ENCODE measurements around the gene FCHSD2.
A peak's percentile ranks its signal among the peaks of the same experiment; 100 is the strongest.

The FCHSD2 gene

DNA sequence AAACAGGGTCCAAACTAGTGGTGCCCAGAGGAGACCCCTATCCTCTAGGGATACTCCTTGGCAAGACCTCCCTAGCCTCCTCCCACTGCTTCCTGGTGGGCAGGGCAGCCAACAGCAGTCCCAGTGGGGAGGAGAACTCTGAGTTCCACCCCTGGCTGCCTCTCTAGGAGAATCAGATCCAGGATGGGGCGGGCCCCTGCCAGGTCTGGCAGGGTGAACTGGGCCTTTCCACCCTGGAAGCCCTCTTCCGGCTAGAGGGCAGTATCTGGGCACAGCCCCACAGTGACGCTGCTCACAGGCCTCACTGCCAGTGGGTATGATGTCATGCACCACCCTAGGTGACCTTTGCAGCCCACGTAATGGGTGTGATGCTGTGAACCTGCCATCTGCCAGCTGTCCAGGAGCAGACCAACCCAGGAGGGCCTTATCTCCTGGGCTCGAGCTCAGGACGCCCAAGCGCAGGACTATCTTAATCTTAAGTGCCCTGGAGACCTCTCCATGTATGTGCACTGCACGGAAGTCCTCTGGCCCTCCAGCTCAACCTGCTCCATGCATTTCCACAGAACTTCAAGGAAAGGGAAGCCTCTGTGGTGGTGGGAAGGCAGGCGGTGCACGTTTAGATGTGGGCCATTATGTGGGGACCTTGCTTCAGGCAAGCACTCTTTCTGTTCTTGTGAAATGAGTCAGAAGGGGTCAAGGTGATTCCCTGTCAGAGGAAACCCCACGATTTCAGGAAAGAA is 31.8 kb upstream of the FCHSD2 start:
- no peak overlapping the region for H3K4me3 ChIP-seq (ENCODE audit: low read length)
- DNase-seq (ENCODE audit: low read depth, low spot score), result no peak

DNA sequence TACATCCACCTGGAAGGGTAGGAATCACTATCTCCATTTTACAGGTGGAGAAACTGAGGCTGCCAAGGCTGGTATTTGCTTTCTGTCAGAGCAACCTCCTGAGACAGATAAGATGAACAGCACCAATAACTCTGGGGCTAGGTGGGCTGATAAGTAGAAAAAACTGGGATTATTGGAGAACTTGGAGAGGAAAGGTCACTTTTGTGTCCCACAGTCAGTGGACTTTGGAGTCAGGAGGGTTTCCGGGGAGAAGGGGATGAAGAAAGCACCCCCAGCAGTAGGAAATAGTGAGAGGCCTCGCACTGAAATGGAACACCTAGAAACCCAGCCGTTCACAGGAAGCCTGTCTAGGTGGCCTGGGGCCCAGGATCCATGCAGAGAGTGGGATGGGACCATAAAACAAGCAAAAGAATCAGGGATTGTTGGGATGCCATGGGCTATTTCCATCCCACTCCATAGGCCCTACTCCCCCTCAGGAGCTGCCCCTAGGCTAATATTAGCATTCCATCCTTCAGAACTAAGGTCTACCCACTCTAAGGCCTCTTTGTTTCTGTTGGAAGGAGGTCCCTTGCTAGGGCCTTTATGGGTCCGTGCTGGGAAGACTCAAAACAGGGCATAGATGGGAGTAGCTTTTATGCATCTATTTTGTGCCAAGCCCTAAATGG is 31.0 kb upstream of the FCHSD2 start:
- no peak for DNase-seq (ENCODE audit: low read depth, low spot score)
- no peak overlapping the region for H3K4me3 ChIP-seq (ENCODE audit: low read length)

DNA sequence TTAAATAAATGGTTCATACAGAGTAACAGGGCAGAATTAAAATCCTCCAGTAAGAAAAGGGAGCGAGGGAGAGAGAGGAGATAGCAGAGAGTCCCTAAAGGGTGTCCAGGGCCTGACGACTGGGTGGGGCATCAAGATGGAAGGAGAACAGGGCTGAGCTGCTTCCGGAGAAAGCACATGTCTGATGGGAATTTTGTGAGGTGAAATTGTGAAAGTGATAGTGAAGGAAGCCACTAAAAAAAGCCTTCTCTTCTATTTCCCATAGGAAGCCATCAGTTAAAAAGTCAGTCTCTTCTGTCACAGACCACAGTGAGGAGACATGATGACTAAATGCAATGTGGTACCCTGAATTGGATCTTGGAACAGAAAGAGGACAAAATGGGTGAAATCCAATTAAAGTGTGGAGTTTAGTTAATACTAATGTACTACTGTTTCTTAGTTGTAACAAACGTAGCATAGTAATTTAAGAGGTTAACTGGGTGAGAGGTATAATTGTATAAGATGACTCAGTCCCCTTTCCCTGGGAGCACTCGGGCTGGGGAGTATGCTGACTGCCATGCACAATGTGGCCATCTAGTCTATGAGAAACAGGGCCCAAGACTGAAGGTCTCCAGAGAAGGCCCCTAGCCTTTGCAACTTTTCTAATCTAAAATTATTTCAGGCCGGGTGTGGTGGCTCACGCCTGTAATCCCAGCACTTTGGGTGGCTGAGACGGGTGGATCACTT is 29.5 kb upstream of the FCHSD2 start:
- H3K4me3 ChIP-seq (ENCODE audit: low read length), result no peak overlapping the region
- no peak for DNase-seq (ENCODE audit: low read depth, low spot score)

DNA sequence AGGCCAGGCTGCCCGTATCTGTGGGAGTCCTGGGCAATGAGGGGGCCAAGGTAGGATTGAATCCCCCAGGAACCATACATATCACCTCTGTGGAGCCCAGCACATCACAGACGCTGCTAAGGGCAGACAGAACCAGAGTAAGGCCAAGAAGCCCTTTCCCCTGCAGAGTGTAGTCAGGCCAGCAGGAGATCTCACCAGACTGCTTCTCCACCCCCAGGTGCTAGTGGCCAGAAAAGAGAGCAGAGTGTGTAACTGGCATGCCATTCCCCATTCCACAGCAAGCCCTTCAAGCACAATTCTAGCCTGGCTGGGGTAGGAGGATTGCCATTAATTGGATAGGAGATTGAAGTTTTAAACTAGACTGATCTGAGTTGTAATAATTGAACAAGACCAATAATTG is 28.0 kb upstream of the FCHSD2 start:
- no peak for DNase-seq (ENCODE audit: low read depth, low spot score)
- no peak overlapping the region for H3K4me3 ChIP-seq (ENCODE audit: low read length)

DNA sequence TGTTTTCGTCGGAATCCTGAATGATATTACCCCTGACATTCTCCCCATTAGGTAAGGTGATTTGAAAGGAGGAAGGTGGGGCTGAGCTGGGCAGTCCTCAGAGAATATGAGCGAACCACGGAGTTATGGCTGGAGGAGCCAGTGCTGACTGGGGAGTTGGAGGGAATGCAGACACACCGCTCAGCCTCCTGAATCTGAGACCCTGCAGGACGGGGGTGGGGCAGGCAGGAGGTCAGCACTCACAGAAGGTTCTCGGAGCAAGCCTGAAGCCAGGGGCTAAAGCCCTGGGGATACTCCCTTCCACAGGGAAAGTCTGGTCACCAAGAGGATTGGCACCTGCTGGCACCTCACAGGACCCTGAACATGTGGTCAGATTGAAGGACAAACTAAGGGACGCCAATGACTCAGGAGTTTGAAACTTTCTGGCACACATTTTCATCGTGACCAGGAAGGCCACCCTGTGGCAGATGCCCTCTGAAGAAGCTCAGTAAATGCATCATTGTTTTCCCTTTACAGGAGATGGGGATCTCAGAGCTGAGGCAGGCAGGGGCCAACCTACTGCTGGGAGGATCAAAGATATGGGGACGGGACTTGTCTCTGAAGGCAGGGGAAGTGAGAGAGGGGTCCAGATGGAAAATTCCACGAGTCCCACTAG is 26.9 kb upstream of the FCHSD2 start:
- no peak for DNase-seq (ENCODE audit: low read depth, low spot score)
- H3K4me3 ChIP-seq (ENCODE audit: low read length), result no peak overlapping the region

DNA sequence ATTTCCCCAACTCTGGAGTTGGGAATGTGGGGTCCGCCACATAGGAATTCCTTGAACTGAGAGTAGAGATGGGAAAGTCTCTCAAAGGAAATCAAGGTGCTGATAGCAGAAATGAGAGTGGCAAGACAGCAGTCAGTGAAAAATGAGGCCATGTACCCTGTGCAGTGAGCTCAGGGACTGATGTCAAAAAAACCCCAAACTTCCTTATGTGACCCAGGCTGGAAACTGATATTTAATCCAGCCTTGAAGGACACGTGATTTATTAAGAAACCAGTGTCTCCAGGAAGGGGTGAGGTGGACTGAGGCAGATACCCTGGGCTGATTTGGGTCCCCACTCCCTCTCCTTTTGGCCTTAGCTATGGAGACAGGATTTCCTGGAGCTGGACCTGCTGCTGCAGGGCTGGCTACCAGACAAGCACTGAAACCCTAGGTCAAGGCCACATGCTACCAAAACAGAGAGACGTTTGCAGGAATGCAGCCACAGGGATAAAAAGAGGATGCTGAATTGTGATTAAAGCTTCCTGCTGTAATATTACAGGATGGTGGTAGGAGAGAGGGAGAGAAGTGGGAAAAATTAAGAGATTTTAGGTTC is 25.3 kb upstream of the FCHSD2 start:
- no peak overlapping the region for H3K4me3 ChIP-seq (ENCODE audit: low read length)
- DNase-seq (ENCODE audit: low read depth, low spot score), result no peak

DNA sequence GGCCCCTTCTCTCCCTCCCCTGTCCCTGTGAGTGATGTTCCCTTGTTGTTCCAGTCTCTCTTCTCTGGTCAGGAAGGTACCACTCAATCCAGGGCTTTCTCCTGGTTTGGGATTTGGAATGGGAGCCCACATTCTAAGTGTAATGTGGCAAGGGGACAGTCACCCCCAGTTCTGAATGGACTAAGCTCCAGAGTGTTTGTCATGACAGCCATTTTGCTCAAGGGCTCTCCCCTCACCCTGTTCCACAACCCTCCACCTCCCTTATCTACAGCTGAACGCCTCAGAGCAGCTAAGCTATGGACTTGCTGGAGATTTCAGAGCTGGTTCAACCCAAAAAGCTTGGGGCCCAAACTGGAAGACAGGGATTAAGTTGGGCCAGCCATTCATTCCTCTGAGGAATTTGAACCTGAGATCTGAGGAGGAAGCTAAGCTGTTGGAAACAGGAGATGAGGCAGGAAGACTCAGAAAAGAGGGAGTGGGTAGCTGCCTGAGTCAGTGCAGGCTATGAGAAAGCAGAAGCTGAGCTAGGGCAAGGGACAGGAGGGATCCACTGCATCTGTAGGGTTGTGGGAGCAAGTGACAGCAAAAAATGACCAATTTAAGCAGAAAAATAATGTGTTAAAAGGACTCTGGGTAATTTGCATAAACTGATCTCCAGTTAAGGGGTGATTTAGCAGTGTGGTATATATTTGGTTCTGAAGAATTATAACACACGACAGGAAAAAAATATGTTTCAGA is 22.9 kb upstream of the FCHSD2 start:
- DNase-seq (ENCODE audit: low read depth, low spot score), result no peak
- no peak overlapping the region for H3K4me3 ChIP-seq (ENCODE audit: low read length)

DNA sequence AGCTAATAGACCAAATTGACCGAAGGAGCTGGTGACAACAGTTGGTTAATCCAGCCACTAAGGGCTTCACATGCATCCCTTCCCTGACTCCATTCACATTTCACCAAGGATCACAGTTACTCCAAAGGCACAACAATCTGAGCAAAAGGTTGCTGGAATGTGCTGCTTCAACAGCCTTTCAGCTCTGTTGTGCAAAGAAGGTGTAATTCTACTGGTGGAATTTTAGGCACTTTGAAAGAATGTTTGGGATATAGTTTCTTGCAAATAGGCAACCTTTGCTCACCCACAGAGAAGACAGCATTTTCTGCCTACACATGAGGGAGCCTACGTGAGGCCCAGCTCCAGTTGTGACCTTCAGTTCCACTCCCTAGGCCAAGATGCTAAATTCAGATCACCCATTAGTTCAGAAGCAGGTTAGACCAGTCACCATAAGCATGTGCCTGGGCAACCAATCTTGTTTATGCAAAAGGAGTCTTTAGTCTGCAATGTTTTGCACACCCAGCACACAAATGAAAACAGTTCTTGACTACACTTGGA is 21.6 kb upstream of the FCHSD2 start:
- no peak overlapping the region for H3K4me3 ChIP-seq (ENCODE audit: low read length)
- DNase-seq (ENCODE audit: low read depth, low spot score), result no peak

DNA sequence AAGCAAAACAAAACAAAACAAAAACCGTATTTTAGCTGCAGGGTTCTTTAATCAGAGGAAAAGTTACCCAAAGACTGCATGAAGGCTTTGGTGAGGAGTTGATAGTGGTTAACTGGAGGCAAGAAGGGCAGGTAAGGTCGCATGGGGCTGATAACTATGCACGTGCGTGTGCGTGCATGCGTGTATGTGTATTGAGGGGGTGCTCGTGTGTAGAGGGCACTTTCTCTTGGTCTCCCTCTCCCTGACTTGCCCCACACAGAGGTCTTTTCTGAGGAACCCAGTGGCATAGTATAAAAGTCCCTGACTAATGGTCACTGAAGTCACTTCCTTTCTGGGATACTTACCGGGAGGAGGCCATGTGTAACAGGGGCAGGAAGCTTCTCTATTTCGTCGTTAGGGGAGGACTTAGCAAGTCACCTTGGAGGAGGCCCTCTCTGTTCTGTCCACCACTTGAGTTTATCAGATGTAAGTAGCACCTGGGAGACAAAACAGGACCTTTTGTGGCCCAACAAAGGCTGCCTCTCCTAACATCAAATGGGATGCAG is 20.1 kb upstream of the FCHSD2 start:
- DNase-seq (ENCODE audit: low read depth, low spot score), result no peak

DNA sequence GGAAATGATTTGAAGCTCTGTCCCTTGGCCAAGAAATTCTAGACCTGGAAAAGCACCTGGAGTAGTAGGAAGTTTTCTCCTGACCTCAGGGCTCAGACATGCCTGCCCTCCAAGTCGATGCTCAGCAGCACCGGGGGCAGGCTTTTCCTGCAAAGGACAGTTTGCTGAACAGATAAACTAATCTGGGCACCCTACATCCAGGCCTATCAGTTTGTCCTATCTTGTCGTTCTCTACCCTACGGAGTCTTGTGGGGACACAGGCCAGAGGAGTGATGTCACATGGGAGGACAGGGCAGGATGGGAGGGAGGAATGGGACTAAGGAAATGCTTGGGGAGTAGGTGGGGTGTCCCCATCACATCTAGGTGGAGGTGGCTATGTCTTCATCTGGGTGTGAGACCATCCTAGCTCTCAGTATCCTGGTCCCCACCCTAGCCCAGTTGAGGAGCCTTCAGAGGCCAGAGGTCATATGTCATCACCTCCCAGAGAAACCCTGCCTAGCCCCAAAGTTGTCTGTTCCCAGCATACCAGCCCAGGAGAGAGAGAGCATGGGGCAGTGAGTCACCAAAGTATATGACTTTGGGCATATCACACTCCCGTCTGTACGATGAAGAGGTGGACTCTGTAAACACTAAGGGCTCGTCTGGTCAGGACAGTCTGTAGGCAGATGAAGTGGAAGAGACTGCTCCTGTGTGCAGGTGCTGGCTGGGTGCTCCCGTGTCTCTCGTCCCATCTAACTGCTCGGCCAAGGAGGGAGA is 18.1 kb upstream of the FCHSD2 start:
- no peak for DNase-seq (ENCODE audit: low read depth, low spot score)
- no peak overlapping the region for H3K4me3 ChIP-seq (ENCODE audit: low read length)

More for the DNA sequence above, 20.1 kb upstream of the FCHSD2 start:
- no peak overlapping the region for H3K4me3 ChIP-seq (ENCODE audit: low read length)

DNA sequence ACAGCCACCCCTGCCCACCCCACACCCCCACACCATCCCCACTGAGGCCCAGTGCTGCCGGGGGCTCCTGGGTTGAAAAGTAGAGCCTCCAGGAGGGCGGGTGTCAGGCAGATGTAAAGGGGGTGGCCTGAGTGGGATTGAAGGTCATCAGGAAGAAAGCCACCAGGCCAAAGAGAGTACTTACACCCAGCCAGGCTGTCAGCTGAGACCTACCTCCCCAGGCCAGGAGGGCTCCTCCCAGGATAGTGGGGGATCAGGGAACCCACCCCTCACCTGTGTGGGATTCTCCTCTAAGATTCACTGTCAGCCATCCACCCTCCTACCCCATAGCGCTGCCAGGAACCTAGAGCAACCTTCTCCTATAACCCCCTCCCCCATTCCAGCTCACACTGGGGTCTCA is 17.2 kb upstream of the FCHSD2 start:
- no peak overlapping the region for H3K4me3 ChIP-seq (ENCODE audit: low read length)
- no peak for DNase-seq (ENCODE audit: low read depth, low spot score)

DNA sequence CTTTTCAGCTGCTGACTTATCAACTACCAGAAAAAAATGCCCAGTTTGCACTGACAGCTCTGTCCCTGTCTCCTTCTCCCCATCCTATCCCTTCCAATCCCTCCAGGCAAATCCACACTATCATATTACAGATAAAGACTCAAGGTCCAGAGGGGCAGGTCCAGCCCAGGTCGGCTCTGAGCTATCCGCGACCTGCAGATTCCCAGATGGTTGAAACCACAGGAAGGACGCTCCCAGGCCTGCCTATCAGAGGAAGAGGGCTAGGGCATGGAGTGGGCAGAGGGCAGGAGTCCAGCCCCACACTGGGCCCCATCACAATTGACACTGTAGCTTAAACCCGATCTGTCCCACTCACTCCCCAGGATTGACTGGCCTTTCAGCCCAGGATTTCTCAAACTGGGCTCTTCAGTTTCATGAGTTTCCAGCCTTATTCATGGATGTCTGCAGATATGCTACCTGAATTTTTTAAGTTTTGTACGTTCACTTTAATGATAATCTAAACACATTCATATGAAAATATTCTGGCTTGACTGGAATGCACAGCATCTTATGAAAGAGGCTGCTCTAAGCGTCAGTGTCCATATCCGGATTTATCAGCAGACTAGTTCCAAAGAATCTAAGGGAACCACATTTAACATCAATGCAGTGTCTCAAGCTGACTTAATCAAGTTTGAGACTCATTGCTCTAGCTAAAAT is 16.4 kb upstream of the FCHSD2 start:
- H3K4me3 ChIP-seq (ENCODE audit: low read length), result no peak overlapping the region

DNA sequence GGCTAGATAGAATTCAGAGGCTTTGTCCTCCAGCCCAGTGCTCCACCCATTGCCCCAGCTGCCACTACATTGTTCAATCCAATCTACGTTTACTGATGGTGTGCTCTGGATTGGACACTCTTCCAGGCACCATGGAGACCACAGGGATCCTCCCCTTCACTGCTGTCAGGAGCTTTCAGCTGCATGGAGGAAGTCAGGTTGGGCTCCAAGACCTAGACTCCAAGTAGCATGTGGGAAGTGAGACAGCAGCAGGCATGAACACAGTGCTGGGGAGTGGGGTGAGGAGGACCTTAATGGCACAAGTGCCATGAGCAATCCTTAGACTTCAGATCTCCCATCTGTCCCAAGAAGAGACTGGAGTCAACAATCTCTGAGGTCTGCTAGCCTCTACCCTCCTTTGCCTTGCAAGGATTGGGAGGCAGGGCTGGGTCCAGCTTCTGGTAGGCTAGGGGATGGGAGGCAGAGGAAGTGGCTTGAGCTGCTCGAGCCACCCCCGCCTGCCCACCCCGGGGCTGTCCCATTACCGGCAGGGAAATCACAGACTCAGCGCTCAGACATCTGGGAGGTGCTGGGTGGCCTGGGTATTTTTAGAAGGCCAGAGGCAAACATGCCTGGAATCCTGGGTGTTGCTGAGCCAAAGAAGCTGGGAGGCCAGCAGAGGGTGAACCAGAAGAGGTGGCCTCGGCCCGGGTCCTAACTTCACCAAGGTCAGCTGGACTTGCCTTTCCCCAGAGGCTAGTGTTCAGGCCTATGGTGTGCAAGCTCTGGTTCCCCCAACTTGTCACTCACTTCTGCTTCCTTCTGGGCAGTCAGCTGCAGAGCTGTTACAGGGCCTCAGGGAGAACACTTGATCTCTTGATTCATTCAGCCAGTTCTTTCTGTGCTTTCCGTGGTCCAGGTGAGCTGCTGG is 15.2 kb upstream of the FCHSD2 start:
- no peak for DNase-seq (ENCODE audit: low read depth, low spot score)
- no peak overlapping the region for H3K4me3 ChIP-seq (ENCODE audit: low read length)

More for the DNA sequence above, 16.4 kb upstream of the FCHSD2 start:
- no peak for DNase-seq (ENCODE audit: low read depth, low spot score)

DNA sequence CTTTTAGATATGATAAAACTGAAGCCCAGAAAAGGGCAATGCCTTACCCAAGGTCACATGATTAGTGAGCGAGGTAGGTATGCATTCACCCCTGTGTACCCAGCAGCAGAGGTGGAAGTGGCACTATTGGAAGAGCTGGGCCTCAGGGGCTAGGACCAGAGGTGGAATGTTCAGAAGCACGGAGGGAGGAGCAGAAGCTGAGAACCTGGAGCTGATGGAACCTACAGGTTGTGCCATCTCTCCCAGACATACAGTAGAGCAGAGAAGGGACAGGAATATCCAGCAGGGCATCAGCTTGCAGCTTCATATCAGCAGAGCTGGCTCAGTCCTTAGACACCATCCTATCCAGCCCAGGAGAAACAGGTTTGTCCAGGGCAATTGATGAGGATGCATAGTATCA is 14.6 kb upstream of the FCHSD2 start:
- H3K4me3 ChIP-seq (ENCODE audit: low read length), result no peak overlapping the region
- DNase-seq (ENCODE audit: low read depth, low spot score), result no peak

DNA sequence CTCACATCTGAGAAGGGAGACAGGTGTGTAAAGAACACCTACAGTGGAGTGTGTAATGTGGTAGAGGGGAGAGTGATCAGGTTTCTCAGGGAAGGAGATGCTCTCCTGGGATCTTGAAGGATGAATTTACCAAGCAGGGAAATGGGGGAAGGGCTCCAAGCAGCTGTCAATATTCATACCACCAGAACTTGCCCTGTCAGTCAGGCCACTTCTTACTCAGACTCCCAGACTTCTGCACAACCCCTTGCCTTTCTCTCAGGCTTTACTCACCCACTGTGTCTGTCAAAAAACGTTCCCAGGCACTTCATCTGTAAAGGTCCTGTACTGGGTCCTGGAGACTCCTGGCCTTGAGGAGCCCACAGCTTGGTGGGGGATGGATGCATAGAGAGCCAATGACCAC is 14.0 kb upstream of the FCHSD2 start:
- H3K4me3 ChIP-seq (ENCODE audit: low read length), result no peak overlapping the region
- DNase-seq (ENCODE audit: low read depth, low spot score), result no peak

DNA sequence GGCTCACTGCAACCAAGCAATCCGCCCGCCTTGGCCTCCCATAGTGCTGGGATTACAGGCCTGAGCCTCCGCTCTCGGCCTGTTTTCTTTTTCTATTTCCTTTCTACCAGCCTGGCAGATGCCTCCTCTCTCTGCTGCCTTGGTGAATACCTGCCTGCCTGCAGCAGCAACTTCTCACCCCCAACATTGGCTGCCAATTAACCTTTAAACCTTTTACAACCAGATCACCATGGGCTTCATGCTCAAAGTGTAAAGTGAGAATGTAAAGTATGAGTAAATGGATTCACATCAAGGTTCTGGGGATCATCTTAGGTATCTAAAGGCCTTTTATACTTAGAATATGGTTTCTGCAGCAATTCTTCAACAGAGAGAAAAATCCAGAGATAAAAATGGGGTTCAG is 13.0 kb upstream of the FCHSD2 start:
- peak overlapping the region; percentile 32 for H3K4me3 ChIP-seq (ENCODE audit: low read length)
- no peak for DNase-seq (ENCODE audit: low read depth, low spot score)
